Astrocyte of the spinal cord (primary cell): ENCODE results near the gene ARHGEF10L.

Experiments
- DNase-seq: peaks from one replicate; pipeline ENCODE4 v3.0.0; 2011; ENCODE audit warnings: low read depth, low spot score
- H3K4me3 ChIP-seq: 2 replicates; pipeline ENCODE4 v1.5.1; 2011; ENCODE audit warnings: low read depth, mild to moderate bottlenecking, low read length, moderate library complexity
- in situ Hi-C: cut with HindIII; loops from 2 replicates; pipeline ENCODE4 v1.10.0; 2017; ENCODE audit warnings: low sequenced_read_pairs
- TF ChIP-seq, protein P1 (sequence below): IDR thresholded peaks from 2 replicates; pipeline ENCODE4 v1.5.1; 2012; ENCODE audit warnings: low read depth, mild to moderate bottlenecking, low read length, inconsistent platforms

Gene ARHGEF10L

DNA sequence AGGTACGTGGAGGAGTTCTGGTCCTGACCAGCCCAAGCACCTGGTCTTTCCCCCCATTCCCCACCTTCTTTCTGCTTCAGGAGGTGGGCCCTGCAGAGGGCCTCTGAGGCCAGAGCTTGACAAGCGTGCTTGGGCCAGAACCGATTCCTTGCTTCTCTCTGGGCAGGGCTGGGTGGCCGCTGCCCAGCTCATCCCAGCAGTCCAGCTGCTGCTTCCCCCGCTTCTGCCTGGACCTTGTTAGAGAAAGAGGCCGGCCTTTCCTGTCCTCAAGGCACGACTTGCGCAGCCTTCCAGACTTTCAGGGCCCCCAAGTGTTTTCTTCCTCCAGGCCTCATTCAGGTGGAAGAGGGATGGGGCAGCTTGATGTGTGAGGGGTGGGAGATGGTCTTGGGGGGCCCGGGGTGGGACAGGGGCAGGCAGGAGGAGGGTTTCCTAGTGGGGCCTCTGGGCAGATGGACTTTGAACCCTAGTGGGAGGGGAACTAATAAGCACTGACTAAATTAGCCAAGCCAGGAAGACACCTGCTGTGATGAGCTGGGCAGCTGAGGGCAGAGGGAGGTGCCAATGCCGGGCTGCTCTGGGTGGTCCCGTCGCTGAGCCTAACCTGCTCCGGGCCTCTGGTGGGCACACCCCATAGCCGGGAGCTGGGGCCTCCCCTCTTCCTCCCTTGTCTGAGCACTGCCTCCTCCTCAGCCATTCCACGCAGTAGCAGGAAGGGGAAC is 36.5 kb downstream of the ARHGEF10L start:
- in situ Hi-C loops = no loop called here
- TF ChIP-seq, protein P1, sequence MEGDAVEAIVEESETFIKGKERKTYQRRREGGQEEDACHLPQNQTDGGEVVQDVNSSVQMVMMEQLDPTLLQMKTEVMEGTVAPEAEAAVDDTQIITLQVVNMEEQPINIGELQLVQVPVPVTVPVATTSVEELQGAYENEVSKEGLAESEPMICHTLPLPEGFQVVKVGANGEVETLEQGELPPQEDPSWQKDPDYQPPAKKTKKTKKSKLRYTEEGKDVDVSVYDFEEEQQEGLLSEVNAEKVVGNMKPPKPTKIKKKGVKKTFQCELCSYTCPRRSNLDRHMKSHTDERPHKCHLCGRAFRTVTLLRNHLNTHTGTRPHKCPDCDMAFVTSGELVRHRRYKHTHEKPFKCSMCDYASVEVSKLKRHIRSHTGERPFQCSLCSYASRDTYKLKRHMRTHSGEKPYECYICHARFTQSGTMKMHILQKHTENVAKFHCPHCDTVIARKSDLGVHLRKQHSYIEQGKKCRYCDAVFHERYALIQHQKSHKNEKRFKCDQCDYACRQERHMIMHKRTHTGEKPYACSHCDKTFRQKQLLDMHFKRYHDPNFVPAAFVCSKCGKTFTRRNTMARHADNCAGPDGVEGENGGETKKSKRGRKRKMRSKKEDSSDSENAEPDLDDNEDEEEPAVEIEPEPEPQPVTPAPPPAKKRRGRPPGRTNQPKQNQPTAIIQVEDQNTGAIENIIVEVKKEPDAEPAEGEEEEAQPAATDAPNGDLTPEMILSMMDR = no peak
- no peak for DNase-seq
- no peak overlapping the region for H3K4me3 ChIP-seq

DNA sequence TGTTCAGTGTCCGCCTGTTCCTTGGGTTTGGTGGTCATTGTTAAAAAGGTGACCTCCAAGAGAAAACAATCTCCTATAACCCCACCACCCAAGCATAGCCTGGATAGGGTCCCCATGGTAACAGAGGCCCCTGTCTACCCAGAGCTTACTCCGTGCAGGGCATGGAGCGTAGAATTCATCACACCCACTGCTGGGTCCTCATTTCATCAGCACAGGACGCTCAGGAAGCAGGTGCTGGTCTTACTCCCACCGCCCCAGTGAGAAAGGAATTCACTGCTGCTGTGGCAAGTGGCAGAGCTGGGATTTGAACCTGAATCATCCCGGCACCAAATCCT is 37.0 kb downstream of the ARHGEF10L start:
- DNase-seq = no peak
- TF ChIP-seq, protein P1 = no peak

DNA sequence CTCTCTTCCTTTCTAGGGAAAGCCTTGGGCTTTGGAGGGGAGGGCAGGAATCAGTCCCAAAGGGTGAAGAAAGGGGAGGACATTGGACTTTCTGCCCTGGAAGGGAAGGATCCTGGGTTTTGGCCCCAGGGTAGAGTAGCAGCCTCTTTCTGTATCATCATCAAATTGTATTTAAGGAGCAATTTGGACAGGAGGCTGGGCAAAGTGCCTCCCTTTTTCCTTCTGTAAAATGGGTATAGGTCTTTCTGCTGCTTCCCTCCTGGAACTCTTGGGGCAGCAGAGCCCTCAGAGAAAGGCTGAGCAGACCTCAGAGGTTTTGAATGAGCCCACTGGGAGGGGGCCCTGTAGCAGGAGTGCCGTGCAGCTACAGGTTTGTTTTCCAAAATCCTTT is 38.4 kb downstream of the ARHGEF10L start:
- in situ Hi-C loops = no loop called here
- no peak for DNase-seq
- TF ChIP-seq, protein P1 = no peak
- no peak overlapping the region for H3K4me3 ChIP-seq

More for the DNA sequence above, 37.0 kb downstream of the ARHGEF10L start:
- in situ Hi-C loops = no loop called here
- H3K4me3 ChIP-seq = no peak overlapping the region

DNA sequence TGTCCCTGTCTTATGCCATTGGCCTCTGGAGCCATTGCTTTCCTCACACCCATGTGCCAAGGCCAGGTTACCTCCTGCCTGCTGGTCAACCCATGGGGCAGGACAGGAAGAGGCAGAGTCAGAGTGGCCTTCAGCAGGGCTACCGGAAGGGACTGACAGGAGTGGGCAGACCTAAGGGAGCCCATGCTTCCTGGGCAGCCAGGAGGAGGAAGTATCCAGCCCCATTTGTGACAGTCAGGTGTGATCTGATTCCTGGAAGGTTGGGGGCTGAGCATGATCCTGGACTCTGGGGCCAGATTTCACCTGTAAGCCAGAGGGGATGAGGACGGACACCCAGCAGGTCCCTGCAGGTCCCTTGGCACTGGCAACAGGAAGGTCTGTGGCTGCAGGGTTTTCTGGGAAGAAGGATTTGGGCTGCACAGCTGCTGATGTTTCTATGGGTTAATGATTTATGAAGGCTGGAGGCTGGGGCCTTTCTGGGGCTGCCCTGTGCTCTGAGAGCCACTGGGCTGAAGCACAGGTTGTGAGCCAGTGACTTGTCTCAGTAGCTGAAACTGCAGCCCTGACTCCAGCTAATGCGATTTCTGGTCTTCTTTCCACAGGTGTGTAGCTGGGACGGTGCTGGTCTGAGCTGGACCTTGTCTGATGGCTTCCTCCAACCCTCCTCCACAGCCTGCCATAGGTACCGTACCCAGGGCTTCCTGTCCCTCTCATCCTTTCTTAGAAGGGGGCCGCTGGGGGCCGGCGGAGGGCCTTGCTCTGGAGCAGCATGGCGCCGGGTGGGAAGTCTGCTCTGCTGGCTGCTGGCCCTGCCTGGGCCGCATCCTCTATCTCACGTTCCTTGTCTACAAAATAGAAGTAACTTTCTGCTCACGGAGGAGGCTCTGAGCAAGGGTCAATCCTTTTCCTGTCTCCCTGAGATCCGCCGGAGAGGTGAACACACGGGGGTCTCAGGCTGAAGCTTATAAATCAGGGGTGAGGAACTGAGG is 40.7 kb downstream of the ARHGEF10L start:
- TF ChIP-seq, protein P1 = no peak
- in situ Hi-C loops = no loop called here
- no peak for DNase-seq
- H3K4me3 ChIP-seq = no peak overlapping the region

DNA sequence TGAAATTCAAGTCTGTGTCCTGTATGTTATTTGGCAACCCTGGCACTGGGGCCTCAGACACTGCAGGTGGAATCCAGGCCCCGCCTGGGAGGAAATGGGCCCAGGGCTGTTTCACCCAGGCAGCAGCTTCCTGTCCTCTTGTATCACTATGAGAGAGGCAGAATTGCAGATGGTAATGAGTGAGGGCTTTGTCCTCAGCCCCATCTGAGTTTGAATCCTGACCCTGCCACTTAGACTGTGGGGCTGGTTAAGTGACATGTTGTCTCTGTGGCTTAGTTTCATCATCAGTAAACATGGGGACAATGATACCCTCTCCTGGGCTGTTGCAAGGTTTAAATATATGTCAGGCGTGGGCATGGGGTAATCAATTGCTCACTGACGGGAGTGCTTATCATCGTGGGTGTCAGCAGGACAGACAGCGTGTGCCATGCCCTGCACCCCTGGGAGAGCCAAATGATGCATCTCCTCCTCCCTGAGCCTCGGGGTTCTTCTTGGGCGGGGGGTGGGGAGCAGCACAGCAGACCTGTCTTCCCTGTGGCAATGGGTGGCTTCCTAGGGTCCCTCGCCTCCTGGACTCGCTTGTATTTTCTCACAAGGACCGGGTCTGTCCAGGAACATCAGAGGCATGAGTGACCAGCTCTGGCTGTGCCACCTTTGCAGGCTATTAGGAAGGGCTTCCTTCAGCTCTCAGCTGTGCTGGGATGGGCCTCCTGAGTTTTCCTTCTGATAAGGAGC is 42.1 kb downstream of the ARHGEF10L start:
- DNase-seq = no peak
- TF ChIP-seq, protein P1 = no peak
- no peak overlapping the region for H3K4me3 ChIP-seq
- in situ Hi-C loops = no loop called here

DNA sequence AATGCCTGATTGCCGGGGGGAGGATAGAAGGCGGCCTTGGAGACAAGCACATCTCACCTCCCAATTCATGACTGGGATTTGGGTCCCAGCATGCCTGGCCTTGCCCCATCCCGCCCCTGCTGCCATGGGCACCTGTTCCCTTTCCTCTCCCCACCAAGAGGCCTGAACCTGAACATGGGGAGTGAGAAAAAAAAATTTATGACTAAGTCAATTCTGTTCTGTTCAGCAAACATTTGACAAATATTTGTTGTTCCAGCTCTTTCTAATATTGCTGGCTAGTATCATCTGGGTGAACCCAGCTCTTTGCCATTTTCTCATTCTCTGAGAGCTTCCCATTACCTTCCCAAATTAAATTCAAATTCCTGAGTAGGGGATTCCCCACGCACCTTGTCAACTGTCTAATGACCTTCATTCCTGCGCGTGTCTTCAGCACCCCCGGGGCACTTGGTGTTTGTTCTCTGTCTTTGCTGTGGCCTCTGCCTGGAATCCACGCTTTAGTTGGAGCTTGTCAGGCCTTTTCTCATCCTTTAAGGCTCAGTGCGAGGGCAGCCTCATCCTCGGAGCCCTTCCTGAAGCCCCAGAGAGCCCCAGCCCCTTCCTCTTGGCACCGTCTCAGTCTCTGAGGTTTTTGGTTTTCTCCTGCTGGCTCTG is 42.8 kb downstream of the ARHGEF10L start:
- no peak overlapping the region for H3K4me3 ChIP-seq
- TF ChIP-seq, protein P1 = no peak
- in situ Hi-C loops = no loop called here
- no peak for DNase-seq
